Breast epithelium (tissue), 4 donors: ENCODE measurements around the gene CERT1. TPM values are rescaled to one million over a fixed set of nuclear protein-coding genes. Genes with fewer than 3 reads are reported as not detected.

Experiments used
- DNase-seq, 2 donors: peaks; one replicate each; pipeline ENCODE4 v3.0.0-alpha.2; 2019; ENCODE audit warnings: low spot score in 2 of 2
- H3K27ac ChIP-seq, 2 donors: fragments of 200-600 bp; sonication (generic) in 1 of 2; one replicate each; pipeline ENCODE4 v1.5.1; 2016 to 2019; ENCODE audit warnings: mild to moderate bottlenecking in 1 of 2
- H3K27me3 ChIP-seq, 2 donors: fragments of 200-600 bp; sonication (generic) in 1 of 2; one replicate each; pipeline versions ENCODE4 v1.5.1 to v1.6.0; 2017 to 2019; ENCODE audit warnings: control low read depth in 1 of 2, mild to moderate bottlenecking in 1 of 2
- H3K36me3 ChIP-seq: fragments of 200-600 bp; one replicate; pipeline ENCODE4 v1.5.1; 2019
- H3K4me1 ChIP-seq, 2 donors: fragments of 200-600 bp; sonication (generic); one replicate each; pipeline ENCODE4 v1.5.1; 2016 to 2019; ENCODE audit warnings: control low read depth in 1 of 2
- H3K4me3 ChIP-seq, 3 donors: fragments of 200-600 bp; sonication (generic); 1 replicate in 2 of 3; 2 replicates in 1 of 3; pipeline ENCODE4 v1.5.1; 2016 to 2019; ENCODE audit warnings: mild to moderate bottlenecking in 3 of 3, moderate library complexity in 2 of 3
- H3K9me3 ChIP-seq, 2 donors: fragments of 200-600 bp; sonication (generic) in 1 of 2; one replicate each; pipeline ENCODE4 v1.5.1; 2016 to 2019; ENCODE audit warnings: control low read depth in 1 of 2
- POLR2A ChIP-seq: fragments of 450-650 bp; IDR thresholded peaks from one replicate; pipeline ENCODE4 v1.6.1; 2016; ENCODE audit warnings: antibody characterized with exemption, mild to moderate bottlenecking, moderate library complexity
- POLR2AphosphoS5 ChIP-seq, 3 donors: sonication (generic); formaldehyde crosslinking; IDR thresholded peaks; one replicate each; pipeline ENCODE4 v1.6.1; 2017; ENCODE audit warnings: antibody characterized with exemption in 3 of 3
- intact Hi-C: fragments of 100-400 bp; cut with DNase I; formaldehyde crosslinking; loops from one replicate; pipeline ENCODE4 v1.15.1; 2023; ENCODE audit warnings: low total_unique reads
- total RNA-seq, 3 donors: library from RNA; depleted of rRNA; stranded (reverse); fragments of >200 nt; gene quantifications; one replicate each; pipeline ENCODE4 v1.1.0, GENCODE V29; 2016
- TF ChIP-seq, protein P1 (sequence below), 3 donors: fragments of 450-650 bp; IDR thresholded peaks; one replicate each; pipeline ENCODE4 v1.5.1; 2016 to 2017; ENCODE audit warnings: antibody characterized with exemption in 3 of 3, mild to moderate bottlenecking in 3 of 3, moderate library complexity in 3 of 3

The CERT1 gene
- total RNA-seq, 3 donors from 2014 or later = 37.7 to 84.0 (median 42.1) TPM

DNA sequence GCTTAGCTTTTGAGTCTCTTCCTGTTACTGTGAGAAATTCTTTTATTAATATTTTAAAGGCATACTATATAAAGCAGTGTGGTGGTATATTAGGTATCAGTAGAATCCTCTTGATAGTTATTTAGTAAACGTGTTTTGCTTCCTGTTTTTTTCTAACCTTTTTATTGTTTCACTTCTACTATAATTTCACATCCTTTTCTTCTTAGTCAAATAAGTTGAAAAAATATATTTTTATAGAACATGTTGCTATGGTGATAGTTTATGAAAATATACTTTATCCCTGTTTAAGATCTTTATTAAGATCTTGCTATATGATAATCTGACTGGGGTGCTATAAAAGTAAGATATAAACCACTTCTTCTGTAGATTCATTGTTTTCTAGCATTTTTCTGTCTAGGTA lies 2.4 kb upstream of the CERT1 start:
- peaks cover 0 to 7% of the 10 kb centered on the region in 2 donors for H3K4me1 ChIP-seq
- H3K27ac ChIP-seq = no peak overlapping the region
- no peak for DNase-seq
- no peak overlapping the region for H3K4me3 ChIP-seq
- intact Hi-C loops = no loop called here
- TF ChIP-seq, protein P1, sequence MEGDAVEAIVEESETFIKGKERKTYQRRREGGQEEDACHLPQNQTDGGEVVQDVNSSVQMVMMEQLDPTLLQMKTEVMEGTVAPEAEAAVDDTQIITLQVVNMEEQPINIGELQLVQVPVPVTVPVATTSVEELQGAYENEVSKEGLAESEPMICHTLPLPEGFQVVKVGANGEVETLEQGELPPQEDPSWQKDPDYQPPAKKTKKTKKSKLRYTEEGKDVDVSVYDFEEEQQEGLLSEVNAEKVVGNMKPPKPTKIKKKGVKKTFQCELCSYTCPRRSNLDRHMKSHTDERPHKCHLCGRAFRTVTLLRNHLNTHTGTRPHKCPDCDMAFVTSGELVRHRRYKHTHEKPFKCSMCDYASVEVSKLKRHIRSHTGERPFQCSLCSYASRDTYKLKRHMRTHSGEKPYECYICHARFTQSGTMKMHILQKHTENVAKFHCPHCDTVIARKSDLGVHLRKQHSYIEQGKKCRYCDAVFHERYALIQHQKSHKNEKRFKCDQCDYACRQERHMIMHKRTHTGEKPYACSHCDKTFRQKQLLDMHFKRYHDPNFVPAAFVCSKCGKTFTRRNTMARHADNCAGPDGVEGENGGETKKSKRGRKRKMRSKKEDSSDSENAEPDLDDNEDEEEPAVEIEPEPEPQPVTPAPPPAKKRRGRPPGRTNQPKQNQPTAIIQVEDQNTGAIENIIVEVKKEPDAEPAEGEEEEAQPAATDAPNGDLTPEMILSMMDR (IDR thresholded peaks at IDR 0.05) = no peak
- TF ChIP-seq POLR2AphosphoS5 (IDR thresholded peaks at IDR 0.05) = no peak
- no peaks in the 10 kb centered on the region for H3K27me3 ChIP-seq
- H3K36me3 ChIP-seq = no peaks in the 10 kb centered on the region
- H3K9me3 ChIP-seq = no peaks in the 10 kb centered on the region

DNA sequence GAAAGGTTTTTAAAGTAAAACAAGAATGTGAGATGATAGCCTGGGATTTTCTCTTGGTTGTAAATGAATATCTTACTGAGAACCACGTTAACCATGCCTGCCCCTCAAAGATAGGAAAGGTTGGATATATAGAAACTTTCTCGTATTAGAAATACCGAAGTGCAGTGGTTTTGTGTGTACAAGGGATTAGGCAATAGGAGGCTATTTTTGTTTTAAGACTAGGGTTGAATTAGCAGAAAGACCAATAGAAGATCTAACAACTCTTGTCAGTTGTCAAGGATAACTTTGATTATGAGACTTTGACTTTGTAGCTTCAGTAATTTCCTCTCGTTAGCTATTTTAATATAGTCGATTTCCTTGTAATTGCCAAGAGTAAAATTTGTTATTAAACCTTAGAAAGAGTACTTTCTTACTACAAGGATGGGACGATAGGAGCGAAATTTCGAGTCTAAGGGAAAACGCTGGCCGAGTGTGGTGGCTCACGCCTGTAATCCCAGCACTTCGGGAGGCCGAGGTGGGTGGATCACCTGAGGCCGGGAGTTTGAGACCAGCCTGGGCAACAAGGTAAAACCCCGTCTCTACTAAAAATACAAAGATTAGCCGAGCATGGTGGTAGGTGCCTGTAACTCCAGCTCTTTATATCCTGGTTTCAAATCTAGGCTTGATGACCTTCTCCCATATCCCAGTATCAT lies 1.1 kb upstream of the CERT1 start:
- Histone ChIP-seq H3K4me1 (peaks cover 0 to 7% of the 10 kb centered on the region in 2 donors), H3K27ac (peak overlapping the region; percentile 90 to 94), H3K4me3 (peak overlapping the region; percentile 78 to 90 (median 87)), H3K36me3 (no peaks in the 10 kb centered on the region), H3K27me3 (no peaks in the 10 kb centered on the region), H3K9me3 (no peaks in the 10 kb centered on the region)
- intact Hi-C loops = no loop called here
- no peak for DNase-seq
- TF ChIP-seq POLR2AphosphoS5 (IDR thresholded peaks at IDR 0.05) = no peak
- no peak for TF ChIP-seq POLR2A
- TF ChIP-seq, protein P1 (IDR thresholded peaks at IDR 0.05) = no peak

DNA sequence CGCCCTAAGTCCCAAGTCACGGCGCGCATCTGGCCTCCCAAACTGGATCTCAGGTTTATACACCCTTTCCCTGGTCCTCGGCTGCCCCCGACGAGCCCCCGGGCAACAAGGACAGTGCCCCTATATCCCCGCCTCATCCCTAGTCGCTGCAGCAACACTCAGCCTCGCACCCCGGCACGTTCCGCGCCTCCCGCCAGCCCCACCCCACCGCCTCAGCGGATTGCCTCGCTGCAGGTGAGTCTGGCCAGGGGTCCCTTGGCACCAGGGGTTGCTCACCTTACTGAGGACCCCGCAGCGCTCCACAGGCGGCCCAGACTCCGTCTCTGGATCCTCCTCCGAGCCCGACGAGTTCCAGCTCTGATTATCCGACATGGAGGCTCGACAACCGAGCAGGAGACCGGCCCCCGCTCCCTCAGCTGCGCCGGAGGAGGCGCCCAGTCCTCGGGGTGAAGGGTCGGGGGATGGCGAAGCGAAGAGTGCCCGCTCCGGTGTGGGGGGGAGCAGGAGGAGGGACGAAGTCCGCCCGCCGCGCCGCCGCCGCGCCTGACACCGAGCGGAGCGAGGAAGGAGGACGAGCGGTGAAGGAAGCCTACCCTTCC lies 494 bp downstream of the CERT1 start:
- H3K27me3 ChIP-seq = no peaks in the 10 kb centered on the region
- H3K9me3 ChIP-seq = no peaks in the 10 kb centered on the region
- peak overlapping the region; percentile 78 to 90 (median 87) for H3K4me3 ChIP-seq
- intact Hi-C loops = no loop called here
- TF ChIP-seq, protein P1 (IDR thresholded peaks at IDR 0.05) = no peak
- TF ChIP-seq POLR2AphosphoS5 (IDR thresholded peaks at IDR 0.05) = no peak
- TF ChIP-seq POLR2A = no peak
- peak; percentile 20 to 56 for DNase-seq
- no peaks in the 10 kb centered on the region for H3K36me3 ChIP-seq
- H3K4me1 ChIP-seq = peaks cover 0 to 7% of the 10 kb centered on the region in 2 donors
- H3K27ac ChIP-seq = peak overlapping the region; percentile 90 to 94

- DNase-seq = peak; percentile 23 to 58
- H3K27me3 ChIP-seq = no peaks in the 10 kb centered on the region
- no peaks in the 10 kb centered on the region for H3K36me3 ChIP-seq
- TF ChIP-seq POLR2AphosphoS5 (IDR thresholded peaks at IDR 0.05) (no peak), POLR2A (no peak)
- TF ChIP-seq, protein P1 (IDR thresholded peaks at IDR 0.05) = no peak
- H3K4me1 ChIP-seq = peaks cover 0 to 7% of the 10 kb centered on the region in 2 donors
- peak overlapping the region; percentile 78 to 90 (median 87) for H3K4me3 ChIP-seq
- peak overlapping the region; percentile 90 to 94 for H3K27ac ChIP-seq
- intact Hi-C loops = no loop called here
- H3K9me3 ChIP-seq = no peaks in the 10 kb centered on the region
Observed at GRCh38 chr5:75510417-75510835, 1.0 kb downstream of the CERT1 start.

- Histone ChIP-seq H3K4me1 (peaks cover 0 to 7% of the 10 kb centered on the region in 2 donors), H3K36me3 (no peaks in the 10 kb centered on the region), H3K4me3 (peak overlapping the region; percentile 78 to 90 (median 87)), H3K9me3 (no peaks in the 10 kb centered on the region), H3K27ac (no peak overlapping the region), H3K27me3 (no peaks in the 10 kb centered on the region)
- intact Hi-C loops = no loop called here
- DNase-seq = no peak
- TF ChIP-seq POLR2AphosphoS5 (IDR thresholded peaks at IDR 0.05) = no peak
- no peak for TF ChIP-seq POLR2A
- TF ChIP-seq, protein P1 (IDR thresholded peaks at IDR 0.05) = no peak
Observed at GRCh38 chr5:75509956-75510355, 1.5 kb downstream of the CERT1 start.
